Kidney (tissue), 14 donors: Measurements from ENCODE around the gene FGGY. TPM values are rescaled to one million over a fixed set of nuclear protein-coding genes. Genes with fewer than 3 reads are reported as not detected.

Source experiments
- DNase-seq, 5 donors: peaks; one replicate each; pipeline ENCODE4 v3.0.0-alpha.2; 2013 to 2020
- FAIRE-seq: peaks from 2 replicates; lab custom pipeline; 2012; peaks lifted over from hg19 to GRCh38; lab: Jason Lieb, UNC
- H3K27ac ChIP-seq, 2 donors: one replicate each; pipeline ENCODE4 v1.7.0; 2013; ENCODE audit warnings: low read depth in 2 of 2, low read length in 2 of 2, inconsistent platforms in 1 of 2
- H3K27me3 ChIP-seq: one replicate; pipeline ENCODE4 v1.7.1; 2013; ENCODE audit warnings: low read length, inconsistent platforms; ENCODE audit not compliant: control insufficient read depth, insufficient read depth
- H3K36me3 ChIP-seq, 3 donors: one replicate each; pipeline versions ENCODE4 v1.7.0 to v1.7.1; 2013; ENCODE audit warnings: low read length in 3 of 3, control low read depth in 1 of 3, inconsistent platforms in 1 of 3; ENCODE audit not compliant: insufficient read depth in 3 of 3, control insufficient read depth in 2 of 3
- H3K4me1 ChIP-seq, 3 donors: one replicate each; pipeline versions ENCODE4 v1.7.0 to v1.7.1; 2013; ENCODE audit warnings: low read length in 3 of 3, inconsistent platforms in 1 of 3, low read depth in 1 of 3; ENCODE audit not compliant: control insufficient read depth in 2 of 3, insufficient read depth in 2 of 3
- H3K4me3 ChIP-seq, 3 donors: one replicate each; pipeline versions ENCODE4 v1.7.0 to v1.8.1; 2013; ENCODE audit warnings: low read length in 3 of 3, control low read depth in 1 of 3, inconsistent platforms in 1 of 3
- H3K9ac ChIP-seq, 3 donors: one replicate each; pipeline versions ENCODE4 v1.7.0 to v1.7.1; 2013; ENCODE audit warnings: low read length in 3 of 3, control low read depth in 1 of 3, inconsistent platforms in 1 of 3
- H3K9me3 ChIP-seq, 3 donors: one replicate each; pipeline versions ENCODE4 v1.7.0 to v1.7.1; 2013; ENCODE audit warnings: low read length in 3 of 3, control low read depth in 1 of 3, inconsistent platforms in 1 of 3; ENCODE audit not compliant: control insufficient read depth in 2 of 3, insufficient read depth in 1 of 3
- CTCF ChIP-seq: IDR thresholded peaks from 3 replicates; pipeline ENCODE4 v1.5.1; 2012; ENCODE audit warnings: mild to moderate bottlenecking, moderate library complexity, borderline replicate concordance; ENCODE audit not compliant: insufficient read depth; ENCODE audit errors: extremely low read depth
- intact Hi-C: fragments of 100-400 bp; cut with DNase I; formaldehyde crosslinking; loops from one replicate; pipeline ENCODE4 v1.11.1; 2022
- polyA plus RNA-seq: library from polyadenylated mRNA; stranded (reverse); fragments of 350-450 nt; fragmentation: Illumina TruSeq; extraction: RNeasy Lipid Tissue Mini Kit (QIAGEN cat#74804); gene quantifications from one replicate; pipeline ENCODE4 v1.2.3, GENCODE V29; 2014; ENCODE audit warnings: low read depth, low replicate concordance; ENCODE audit not compliant: insufficient read depth
- total RNA-seq: library from RNA; stranded (reverse); fragmentation: NEBNext Ultra II Directional; extraction: Animal tissue kit (Norgen Biotek cat#: 25700); gene quantifications from one replicate; pipeline ENCODE4 v1.2.1, GENCODE V29; 2021
- donor health status: control.
- donor health status: control.
- donor health status: control.
- donor health status: control.
- donor health status: control.
- donor health status: DM: yes; HTN: yes; CAD: no.
- donor health status: Normal renal cell carcinoma (clear cell type).

Gene FGGY
- total and polyA plus RNA-seq, 2 donors from 2014 or later: 11.2 to 31.0 TPM

DNA sequence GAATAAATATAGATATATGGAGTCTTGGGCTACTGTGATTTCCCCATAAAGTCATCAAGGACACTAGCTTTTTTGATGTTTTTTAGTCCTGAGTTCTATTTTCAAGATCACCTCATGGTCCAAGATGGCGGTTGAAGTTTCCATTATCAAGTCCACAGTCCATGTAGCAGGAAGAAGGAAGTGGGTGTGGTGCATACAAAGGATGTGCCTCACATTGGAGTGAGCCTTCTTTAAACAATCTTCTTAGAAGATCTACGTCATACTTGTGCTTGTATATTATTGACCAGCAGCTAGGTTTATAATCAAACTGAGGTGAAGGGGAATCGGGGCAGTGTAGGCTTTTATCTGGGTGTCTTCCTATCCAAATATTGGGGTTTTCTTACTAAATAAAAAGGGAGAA is 93.4 kb downstream of the FGGY start:
- Histone ChIP-seq H3K9me3 (no peaks in the 10 kb centered on the region), H3K27me3 (no peaks in the 10 kb centered on the region), H3K27ac (no peak overlapping the region), H3K4me3 (no peak overlapping the region), H3K9ac (no peak overlapping the region), H3K36me3 (no peaks in the 10 kb centered on the region), H3K4me1 (peaks cover 4 to 18% (median 15%) of the 10 kb centered on the region in 3 donors)
- TF ChIP-seq CTCF: no peak
- DNase-seq (no peak), FAIRE-seq (no peak)
- intact Hi-C loops: no loop called here

DNA sequence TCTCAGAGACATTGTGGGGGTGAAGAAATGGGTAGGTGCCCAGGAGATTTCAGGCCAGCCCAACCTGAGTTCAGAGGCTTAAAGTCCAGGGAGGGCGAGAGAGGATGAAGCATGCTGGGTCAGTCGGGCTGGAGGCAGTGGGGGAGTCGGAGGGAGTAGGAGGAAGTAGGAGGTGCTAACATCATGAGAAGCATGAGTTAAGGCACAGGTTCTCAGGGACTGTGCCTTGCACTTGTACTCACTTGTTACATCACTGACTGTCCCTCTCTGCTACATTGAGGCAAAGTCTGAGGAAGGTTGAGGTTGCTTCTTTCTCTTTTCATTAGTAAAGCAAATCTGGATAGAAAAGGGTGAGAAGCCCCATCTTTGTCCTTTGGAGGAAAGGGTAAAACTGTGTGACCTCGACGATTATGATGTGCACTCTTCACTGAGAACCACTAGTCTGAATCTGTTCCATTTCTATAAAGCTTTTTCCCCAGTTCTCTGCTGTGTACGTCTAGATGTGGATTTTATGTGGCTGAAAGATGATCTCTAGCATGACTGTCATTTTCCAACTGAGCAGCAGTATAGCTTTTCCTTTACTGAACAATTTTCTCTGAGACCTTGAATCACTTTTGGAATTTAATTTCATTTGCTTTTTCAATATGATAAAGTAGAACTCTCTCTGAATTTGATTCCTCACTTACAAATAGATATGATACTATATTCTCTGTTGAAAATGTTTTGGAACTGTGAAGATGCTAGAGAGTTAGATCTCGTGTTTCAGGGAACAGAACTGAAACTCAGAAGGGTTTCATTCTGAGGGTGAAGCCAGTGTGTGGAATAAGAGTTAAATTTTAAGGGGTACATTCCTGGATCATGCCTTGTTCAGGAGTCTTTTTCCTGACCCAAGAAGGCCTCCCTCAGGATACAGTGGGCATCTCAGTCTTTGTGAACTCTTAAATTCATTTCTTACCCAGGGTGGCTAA is 94.6 kb downstream of the FGGY start:
- peaks cover 4 to 18% (median 15%) of the 10 kb centered on the region in 3 donors for H3K4me1 ChIP-seq
- no peaks in the 10 kb centered on the region for H3K27me3 ChIP-seq
- FAIRE-seq: no peak
- H3K9ac ChIP-seq: no peak overlapping the region
- peak in 2 of 5 donors; percentile 52 to 68 for DNase-seq
- TF ChIP-seq CTCF: no peak
- intact Hi-C loops: no loop called here
- H3K9me3 ChIP-seq: no peaks in the 10 kb centered on the region
- no peak overlapping the region for H3K4me3 ChIP-seq
- no peak overlapping the region for H3K27ac ChIP-seq
- no peaks in the 10 kb centered on the region for H3K36me3 ChIP-seq

DNA sequence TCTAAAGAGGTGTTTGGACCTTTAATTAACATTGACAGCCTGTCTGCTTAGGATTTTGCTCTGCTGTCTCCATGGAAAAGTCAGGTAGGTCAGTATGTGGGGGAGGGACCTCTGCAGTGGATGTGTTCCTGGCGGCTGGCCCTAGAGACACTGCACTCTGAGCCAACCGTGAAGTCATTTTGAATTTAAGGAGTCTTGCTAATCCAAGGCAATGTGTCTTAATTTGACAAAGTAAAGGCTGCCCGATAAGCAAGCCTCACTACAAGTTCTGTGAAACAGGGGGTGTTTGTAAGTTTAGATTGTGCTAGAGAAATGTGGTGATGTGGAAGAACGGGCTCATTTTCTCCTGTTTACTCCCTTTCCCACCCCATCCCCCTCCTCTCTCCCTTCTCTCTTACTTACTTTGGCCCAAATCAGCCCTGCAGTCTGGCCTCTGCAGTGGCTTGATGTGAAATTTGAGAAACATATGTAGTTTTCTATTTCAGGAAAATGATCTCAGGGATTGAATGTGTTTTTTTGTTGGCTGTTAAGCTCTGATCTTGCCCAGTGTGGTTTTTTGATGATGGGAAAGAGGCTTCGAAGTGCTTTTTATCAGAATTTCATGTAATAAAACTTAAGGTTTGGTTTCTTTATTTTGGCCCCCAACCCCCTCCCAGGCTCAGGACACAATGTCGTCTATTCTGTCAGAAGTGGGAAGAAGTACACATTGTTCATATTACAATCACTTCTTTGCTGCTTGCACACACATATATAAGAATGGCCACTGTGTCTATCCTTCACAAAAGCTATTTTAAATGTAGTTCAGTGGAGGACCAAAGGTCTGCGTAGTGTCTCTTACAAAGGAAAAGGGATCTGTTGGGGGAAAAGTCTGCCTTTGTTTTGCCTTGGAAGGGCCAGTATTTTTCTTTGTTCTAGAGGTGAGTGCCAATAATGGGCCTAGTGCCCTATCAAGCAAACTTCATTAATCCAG is 96.6 kb downstream of the FGGY start:
- Histone ChIP-seq H3K9ac (peak overlapping the region in 2 of 3 donors; percentile 18 to 27), H3K27ac (peak overlapping the region; percentile 42 to 76), H3K36me3 (no peaks in the 10 kb centered on the region), H3K4me1 (peaks cover 4 to 18% (median 15%) of the 10 kb centered on the region in 3 donors), H3K9me3 (no peaks in the 10 kb centered on the region), H3K27me3 (no peaks in the 10 kb centered on the region), H3K4me3 (no peak overlapping the region)
- intact Hi-C loops: no loop called here
- TF ChIP-seq CTCF: no peak
- FAIRE-seq (peak; percentile 39), DNase-seq (peak; percentile 80 to 96 (median 88))
